ENCODE results near the gene SUSD2.

The SUSD2 gene

GRCh38 chr22:24144056-24144777 is 37.1 kb upstream of the SUSD2 start:
- peaks cover 0 to 5% of the 10 kb centered on the region in 2 donors for H3K36me3 ChIP-seq (ENCODE audit: control insufficient read depth in 1 of 2, insufficient read depth in 2 of 2, low read length in 2 of 2)
- H3K27me3 ChIP-seq (ENCODE audit: low read depth, low read length): no peaks in the 10 kb centered on the region
- H3K4me3 ChIP-seq (ENCODE audit: low read depth in 1 of 2, low read length in 2 of 2): no peak overlapping the region
- no peak overlapping the region for H3K27ac ChIP-seq (ENCODE audit: low read length)
- peaks cover 37 to 83% of the 10 kb centered on the region in 2 donors for H3K4me1 ChIP-seq (ENCODE audit: control insufficient read depth in 1 of 2, insufficient read depth in 2 of 2, low read length in 2 of 2)
- H3K9me3 ChIP-seq (ENCODE audit: control insufficient read depth in 1 of 2, low read length in 2 of 2): no peaks in the 10 kb centered on the region

- Histone ChIP-seq H3K9me3 (ENCODE audit: control insufficient read depth in 1 of 2, low read length in 2 of 2) (no peaks in the 10 kb centered on the region), H3K27ac (ENCODE audit: low read length) (no peak overlapping the region), H3K4me1 (ENCODE audit: control insufficient read depth in 1 of 2, insufficient read depth in 2 of 2, low read length in 2 of 2) (peaks cover 38 to 88% of the 10 kb centered on the region in 2 donors), H3K27me3 (ENCODE audit: low read depth, low read length) (no peaks in the 10 kb centered on the region), H3K36me3 (ENCODE audit: control insufficient read depth in 1 of 2, insufficient read depth in 2 of 2, low read length in 2 of 2) (peaks cover 0 to 5% of the 10 kb centered on the region in 2 donors), H3K4me3 (ENCODE audit: low read depth in 1 of 2, low read length in 2 of 2) (no peak overlapping the region)
These were observed 36.6 kb upstream of the SUSD2 start for GRCh38 chr22:24144778-24145085.

GRCh38 chr22:24145446-24146193 is 35.7 kb upstream of the SUSD2 start:
- no peaks in the 10 kb centered on the region for H3K9me3 ChIP-seq (ENCODE audit: control insufficient read depth in 1 of 2, low read length in 2 of 2)
- peak overlapping the region in 1 of 2 donors; percentile 43 for H3K4me3 ChIP-seq (ENCODE audit: low read depth in 1 of 2, low read length in 2 of 2)
- peaks cover 38 to 81% of the 10 kb centered on the region in 2 donors for H3K4me1 ChIP-seq (ENCODE audit: control insufficient read depth in 1 of 2, insufficient read depth in 2 of 2, low read length in 2 of 2)

GRCh38 chr22:24146194-24146616 is 35.1 kb upstream of the SUSD2 start:
- Histone ChIP-seq H3K36me3 (ENCODE audit: control insufficient read depth in 1 of 2, insufficient read depth in 2 of 2, low read length in 2 of 2) (peaks cover 0 to 5% of the 10 kb centered on the region in 2 donors), H3K27ac (ENCODE audit: low read length) (peak overlapping the region; percentile 81), H3K9me3 (ENCODE audit: control insufficient read depth in 1 of 2, low read length in 2 of 2) (no peaks in the 10 kb centered on the region), H3K4me3 (ENCODE audit: low read depth in 1 of 2, low read length in 2 of 2) (peak overlapping the region; percentile 25 to 43), H3K27me3 (ENCODE audit: low read depth, low read length) (no peaks in the 10 kb centered on the region), H3K4me1 (ENCODE audit: control insufficient read depth in 1 of 2, insufficient read depth in 2 of 2, low read length in 2 of 2) (peaks cover 38 to 75% of the 10 kb centered on the region in 2 donors)

More at GRCh38 chr22:24145446-24146193, 35.7 kb upstream of the SUSD2 start:
- H3K27me3 ChIP-seq (ENCODE audit: low read depth, low read length): no peaks in the 10 kb centered on the region
- peaks cover 0 to 5% of the 10 kb centered on the region in 2 donors for H3K36me3 ChIP-seq (ENCODE audit: control insufficient read depth in 1 of 2, insufficient read depth in 2 of 2, low read length in 2 of 2)
- H3K27ac ChIP-seq (ENCODE audit: low read length): peak overlapping the region; percentile 81

- Histone ChIP-seq H3K36me3 (ENCODE audit: control insufficient read depth in 1 of 2, insufficient read depth in 2 of 2, low read length in 2 of 2) (peaks cover 0 to 5% of the 10 kb centered on the region in 2 donors), H3K4me3 (ENCODE audit: low read depth in 1 of 2, low read length in 2 of 2) (no peak overlapping the region), H3K27ac (ENCODE audit: low read length) (no peak overlapping the region), H3K9me3 (ENCODE audit: control insufficient read depth in 1 of 2, low read length in 2 of 2) (no peaks in the 10 kb centered on the region), H3K27me3 (ENCODE audit: low read depth, low read length) (no peaks in the 10 kb centered on the region), H3K4me1 (ENCODE audit: control insufficient read depth in 1 of 2, insufficient read depth in 2 of 2, low read length in 2 of 2) (peaks cover 38 to 69% of the 10 kb centered on the region in 2 donors)
These were observed 34.4 kb upstream of the SUSD2 start for GRCh38 chr22:24146791-24147353.

- no peak overlapping the region for H3K4me3 ChIP-seq (ENCODE audit: low read depth in 1 of 2, low read length in 2 of 2)
- peaks cover 37 to 66% of the 10 kb centered on the region in 2 donors for H3K4me1 ChIP-seq (ENCODE audit: control insufficient read depth in 1 of 2, insufficient read depth in 2 of 2, low read length in 2 of 2)
- no peak overlapping the region for H3K27ac ChIP-seq (ENCODE audit: low read length)
These were observed 33.6 kb upstream of the SUSD2 start for GRCh38 chr22:24147666-24148065.

GRCh38 chr22:24148266-24149197 is 32.8 kb upstream of the SUSD2 start:
- Histone ChIP-seq H3K27ac (ENCODE audit: low read length) (peak overlapping the region; percentile 2), H3K9me3 (ENCODE audit: control insufficient read depth in 1 of 2, low read length in 2 of 2) (no peaks in the 10 kb centered on the region), H3K4me3 (ENCODE audit: low read depth in 1 of 2, low read length in 2 of 2) (no peak overlapping the region), H3K4me1 (ENCODE audit: control insufficient read depth in 1 of 2, insufficient read depth in 2 of 2, low read length in 2 of 2) (peaks cover 34 to 66% of the 10 kb centered on the region in 2 donors), H3K36me3 (ENCODE audit: control insufficient read depth in 1 of 2, insufficient read depth in 2 of 2, low read length in 2 of 2) (no peaks in the 10 kb centered on the region), H3K27me3 (ENCODE audit: low read depth, low read length) (no peaks in the 10 kb centered on the region)

More at GRCh38 chr22:24147666-24148065, 33.6 kb upstream of the SUSD2 start:
- no peaks in the 10 kb centered on the region for H3K27me3 ChIP-seq (ENCODE audit: low read depth, low read length)
- no peaks in the 10 kb centered on the region for H3K9me3 ChIP-seq (ENCODE audit: control insufficient read depth in 1 of 2, low read length in 2 of 2)
- H3K36me3 ChIP-seq (ENCODE audit: control insufficient read depth in 1 of 2, insufficient read depth in 2 of 2, low read length in 2 of 2): peaks cover 0 to 4% of the 10 kb centered on the region in 2 donors

- Histone ChIP-seq H3K4me3 (ENCODE audit: low read depth in 1 of 2, low read length in 2 of 2) (no peak overlapping the region), H3K27me3 (ENCODE audit: low read depth, low read length) (no peaks in the 10 kb centered on the region), H3K36me3 (ENCODE audit: control insufficient read depth in 1 of 2, insufficient read depth in 2 of 2, low read length in 2 of 2) (no peaks in the 10 kb centered on the region), H3K27ac (ENCODE audit: low read length) (no peak overlapping the region), H3K4me1 (ENCODE audit: control insufficient read depth in 1 of 2, insufficient read depth in 2 of 2, low read length in 2 of 2) (peaks cover 34 to 63% of the 10 kb centered on the region in 2 donors), H3K9me3 (ENCODE audit: control insufficient read depth in 1 of 2, low read length in 2 of 2) (no peaks in the 10 kb centered on the region)
These were observed 32.1 kb upstream of the SUSD2 start for GRCh38 chr22:24149198-24149590.

GRCh38 chr22:24153353-24153752 is 27.9 kb upstream of the SUSD2 start:
- Histone ChIP-seq H3K9me3 (ENCODE audit: control insufficient read depth in 1 of 2, low read length in 2 of 2) (no peaks in the 10 kb centered on the region), H3K4me3 (ENCODE audit: low read depth in 1 of 2, low read length in 2 of 2) (no peak overlapping the region), H3K36me3 (ENCODE audit: control insufficient read depth in 1 of 2, insufficient read depth in 2 of 2, low read length in 2 of 2) (no peaks in the 10 kb centered on the region), H3K27ac (ENCODE audit: low read length) (no peak overlapping the region), H3K4me1 (ENCODE audit: control insufficient read depth in 1 of 2, insufficient read depth in 2 of 2, low read length in 2 of 2) (peaks cover 13 to 49% of the 10 kb centered on the region in 2 donors), H3K27me3 (ENCODE audit: low read depth, low read length) (no peaks in the 10 kb centered on the region)

GRCh38 chr22:24153959-24154358 is 27.3 kb upstream of the SUSD2 start:
- H3K9me3 ChIP-seq (ENCODE audit: control insufficient read depth in 1 of 2, low read length in 2 of 2): no peaks in the 10 kb centered on the region
- no peaks in the 10 kb centered on the region for H3K36me3 ChIP-seq (ENCODE audit: control insufficient read depth in 1 of 2, insufficient read depth in 2 of 2, low read length in 2 of 2)
- no peaks in the 10 kb centered on the region for H3K27me3 ChIP-seq (ENCODE audit: low read depth, low read length)
- H3K4me1 ChIP-seq (ENCODE audit: control insufficient read depth in 1 of 2, insufficient read depth in 2 of 2, low read length in 2 of 2): peaks cover 7 to 49% of the 10 kb centered on the region in 2 donors
- no peak overlapping the region for H3K27ac ChIP-seq (ENCODE audit: low read length)
- no peak overlapping the region for H3K4me3 ChIP-seq (ENCODE audit: low read depth in 1 of 2, low read length in 2 of 2)
